ENCODE data around the gene RSPH1.

The RSPH1 gene

GRCh38 chr21:42532466-42533181 lies 36.6 kb upstream of the RSPH1 start:
- no peak for DNase-seq (ENCODE audit: low read depth in 2 of 3, low spot score in 2 of 3)

DNA sequence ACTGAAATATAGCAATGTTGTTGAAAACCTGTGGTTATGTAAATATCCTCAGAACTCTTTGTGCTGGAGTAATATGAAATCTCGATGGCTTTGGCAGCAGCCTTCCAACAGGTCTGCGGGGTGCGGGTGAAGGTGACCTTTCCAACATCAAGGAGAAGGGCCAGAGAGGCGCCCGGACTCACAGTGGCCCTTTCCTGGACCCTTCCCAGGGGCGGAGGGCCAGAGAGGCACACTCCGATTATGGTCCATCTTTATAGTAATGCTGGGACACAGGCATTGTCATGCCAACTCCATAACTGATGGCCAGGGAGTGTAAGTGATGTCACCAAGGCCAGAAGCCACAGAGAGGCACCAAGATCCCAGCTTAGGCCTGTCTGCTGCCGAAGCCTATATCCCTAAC lies 35.7 kb upstream of the RSPH1 start:
- DNase-seq (ENCODE audit: low read depth in 2 of 3, low spot score in 2 of 3) = no peak

GRCh38 chr21:42530167-42530518 lies 34.1 kb upstream of the RSPH1 start:
- no peak for DNase-seq (ENCODE audit: low read depth in 2 of 3, low spot score in 2 of 3)

GRCh38 chr21:42527489-42528158 lies 31.6 kb upstream of the RSPH1 start:
- peak in 1 of 3 experiments; percentile 28 for DNase-seq (ENCODE audit: low read depth in 2 of 3, low spot score in 2 of 3)

DNA sequence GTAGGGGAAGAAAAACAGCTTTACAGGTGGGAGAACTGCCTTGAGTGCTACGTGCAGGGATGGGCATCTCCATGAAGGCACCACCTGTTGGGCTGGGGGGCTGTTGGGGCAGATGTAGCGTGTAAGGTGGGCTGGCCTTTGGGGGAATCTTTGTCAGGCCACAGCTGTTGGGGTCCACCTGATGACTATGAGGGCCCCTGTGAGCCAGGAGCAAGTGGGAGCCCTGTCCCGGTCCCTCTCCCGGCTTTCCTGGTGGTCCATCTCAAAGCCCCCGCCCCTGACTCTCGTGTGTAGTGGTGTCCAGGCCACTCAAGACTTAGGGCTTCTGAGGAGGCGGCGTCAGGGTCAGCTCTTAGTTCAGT lies 31.1 kb upstream of the RSPH1 start:
- DNase-seq (ENCODE audit: low read depth in 2 of 3, low spot score in 2 of 3) = no peak

DNA sequence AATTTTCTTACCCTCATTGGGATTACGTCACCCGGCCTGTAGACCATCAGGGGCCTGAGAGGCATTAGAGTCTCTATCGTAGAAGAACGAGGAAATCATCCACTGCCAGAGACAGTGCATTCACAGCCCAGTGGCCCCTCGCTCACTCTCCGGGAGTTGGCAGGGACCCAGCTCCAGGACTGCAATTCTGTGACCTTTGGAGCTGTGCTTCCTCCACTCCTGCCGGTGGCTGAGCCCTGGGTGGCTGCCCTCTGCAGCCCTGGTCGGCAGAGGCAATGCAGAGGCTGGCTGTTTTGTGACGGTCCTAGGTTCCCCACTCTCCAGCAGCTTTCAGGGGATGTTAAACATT lies 30.3 kb upstream of the RSPH1 start:
- DNase-seq (ENCODE audit: low read depth in 2 of 3, low spot score in 2 of 3) = no peak

GRCh38 chr21:42525676-42526378 lies 29.8 kb upstream of the RSPH1 start:
- DNase-seq (ENCODE audit: low read depth in 2 of 3, low spot score in 2 of 3) = no peak

- DNase-seq (ENCODE audit: low read depth in 2 of 3, low spot score in 2 of 3) = no peak
Observed at GRCh38 chr21:42525029-42525581, 29.1 kb upstream of the RSPH1 start.

GRCh38 chr21:42524341-42525028 lies 28.5 kb upstream of the RSPH1 start:
- peak in 1 of 3 experiments; percentile 38 for DNase-seq (ENCODE audit: low read depth in 2 of 3, low spot score in 2 of 3)

- no peak for DNase-seq (ENCODE audit: low read depth in 2 of 3, low spot score in 2 of 3)
Observed at GRCh38 chr21:42523941-42524340, 27.9 kb upstream of the RSPH1 start.

- DNase-seq (ENCODE audit: low read depth in 2 of 3, low spot score in 2 of 3) = no peak
Observed at GRCh38 chr21:42523211-42523610, 27.2 kb upstream of the RSPH1 start.

DNA sequence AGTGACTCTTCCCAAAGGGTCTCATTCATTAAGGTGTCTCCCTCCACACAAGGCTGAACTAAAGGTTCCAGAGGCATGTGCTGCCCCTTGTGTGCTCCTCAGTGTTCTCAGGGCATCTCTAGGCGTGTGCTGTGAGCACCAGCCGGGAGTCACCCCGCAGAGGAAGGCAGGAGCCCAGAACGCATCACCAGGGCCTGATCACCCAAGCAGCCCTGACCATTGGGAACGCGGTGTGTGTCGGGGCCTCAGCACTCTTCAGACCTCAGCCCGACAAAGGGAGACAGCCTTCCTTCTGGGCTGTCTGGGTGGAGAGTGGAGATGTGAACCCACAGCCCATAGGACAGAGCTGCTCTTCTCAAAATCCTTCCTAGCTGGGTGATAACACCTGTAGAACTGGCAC lies 26.7 kb upstream of the RSPH1 start:
- no peak for DNase-seq (ENCODE audit: low read depth in 2 of 3, low spot score in 2 of 3)

DNA sequence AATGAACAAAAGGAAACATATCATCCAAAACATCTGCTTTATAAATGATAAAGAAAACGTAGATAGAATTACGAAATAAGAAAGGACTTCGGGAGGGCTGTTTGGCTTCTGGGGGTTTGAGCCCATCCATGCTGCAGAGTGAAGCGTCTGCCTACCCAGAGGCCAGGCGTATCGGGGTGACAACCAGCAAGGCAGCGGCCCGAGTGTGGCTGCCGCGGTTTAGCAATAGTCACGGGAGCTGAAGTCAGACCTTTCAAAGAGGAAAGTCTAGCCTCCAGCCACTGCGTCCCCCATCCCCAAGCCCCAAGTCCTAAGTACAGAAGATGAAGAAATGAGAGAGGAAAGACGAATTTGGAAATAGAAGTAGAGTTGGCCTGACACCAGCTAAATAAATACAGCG lies 26.2 kb upstream of the RSPH1 start:
- no peak for DNase-seq (ENCODE audit: low read depth in 2 of 3, low spot score in 2 of 3)

DNA sequence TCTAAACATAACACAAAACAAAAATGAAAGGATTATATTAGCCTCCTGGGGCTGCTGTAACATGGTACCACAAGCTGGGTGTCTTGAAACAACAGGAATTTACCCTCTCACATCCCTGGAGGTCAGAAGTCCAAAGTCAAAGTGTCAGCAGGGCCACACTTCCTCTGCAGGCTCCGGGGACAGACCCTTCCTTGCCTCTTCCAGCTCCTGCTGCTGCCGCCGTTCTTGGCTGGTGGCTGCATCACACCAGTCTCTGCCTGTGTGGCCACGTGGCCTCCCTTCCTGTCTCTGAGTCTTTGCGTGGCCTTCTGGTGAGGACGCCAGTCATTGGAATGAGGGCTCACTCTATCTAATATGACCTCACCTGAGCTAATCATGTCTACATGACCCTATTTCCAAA lies 25.8 kb upstream of the RSPH1 start:
- DNase-seq (ENCODE audit: low read depth in 2 of 3, low spot score in 2 of 3) = no peak

DNA sequence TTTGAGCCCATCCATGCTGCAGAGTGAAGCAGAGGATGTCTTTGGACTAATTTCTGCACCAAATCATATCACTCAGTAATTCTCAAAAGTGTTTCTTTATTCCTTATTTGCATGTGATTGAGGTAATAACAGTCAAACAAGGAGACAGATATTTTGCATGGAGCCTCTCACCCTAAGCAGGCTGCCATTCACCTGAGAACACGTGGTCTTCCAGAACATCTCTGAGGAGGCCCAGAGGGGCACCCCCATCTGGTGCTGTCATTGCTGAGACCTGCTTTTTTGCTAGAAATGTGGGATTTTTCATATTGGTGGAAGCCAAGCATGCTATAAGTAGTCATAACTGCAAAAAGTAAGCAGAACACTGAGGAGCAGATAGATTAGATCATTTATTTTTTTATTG lies 25.4 kb upstream of the RSPH1 start:
- DNase-seq (ENCODE audit: low read depth in 2 of 3, low spot score in 2 of 3) = no peak

DNA sequence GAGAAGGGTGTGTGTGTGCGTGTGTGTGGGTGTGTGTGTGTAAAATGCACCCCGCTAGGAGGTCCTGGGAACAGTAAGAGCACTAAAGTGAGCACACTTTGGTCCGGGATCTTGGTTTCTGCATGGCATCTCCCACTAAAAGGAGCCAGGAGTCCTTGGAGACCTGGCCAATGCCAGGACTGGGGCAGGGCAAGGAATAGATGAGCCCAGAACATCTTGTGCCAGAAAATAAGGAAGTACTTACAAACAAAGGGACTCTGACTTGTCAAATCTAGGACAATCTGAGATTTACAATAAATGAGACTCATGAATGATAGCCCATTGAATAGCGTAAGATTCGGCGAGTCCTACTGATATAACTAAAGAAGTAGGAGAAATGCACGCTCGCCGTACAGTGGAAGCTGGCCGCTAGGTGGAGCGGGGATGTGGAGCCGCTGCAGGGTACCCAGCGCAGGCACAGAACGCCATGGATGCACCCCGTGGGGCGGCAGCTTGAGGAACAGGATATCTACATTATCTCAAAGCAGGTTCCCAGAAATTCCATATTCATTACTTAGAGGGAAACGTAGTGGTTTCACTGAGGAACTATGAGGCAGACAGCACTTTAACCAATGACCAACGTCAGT lies 24.7 kb upstream of the RSPH1 start:
- DNase-seq (ENCODE audit: low read depth in 2 of 3, low spot score in 2 of 3) = no peak

DNA sequence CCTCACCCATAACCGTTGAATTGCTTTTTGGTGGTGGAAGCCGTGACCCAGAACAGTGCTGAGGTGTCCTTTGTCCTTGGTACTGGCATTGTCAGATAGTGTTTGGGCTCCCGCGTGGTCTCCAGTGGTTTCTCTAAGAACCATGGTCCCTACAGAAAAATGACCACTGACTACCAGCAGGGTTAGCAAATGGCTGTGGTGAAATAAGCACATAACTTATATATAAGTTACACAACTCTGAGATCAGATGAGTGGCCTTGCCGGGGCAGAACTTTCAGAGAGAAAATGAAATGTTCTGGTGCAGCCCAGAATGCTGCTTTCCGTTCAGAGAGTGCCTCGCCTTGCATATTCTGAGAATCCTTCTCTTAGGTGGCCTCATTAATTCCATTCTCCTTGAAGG lies 22.6 kb upstream of the RSPH1 start:
- no peak for DNase-seq (ENCODE audit: low read depth in 2 of 3, low spot score in 2 of 3)

DNA sequence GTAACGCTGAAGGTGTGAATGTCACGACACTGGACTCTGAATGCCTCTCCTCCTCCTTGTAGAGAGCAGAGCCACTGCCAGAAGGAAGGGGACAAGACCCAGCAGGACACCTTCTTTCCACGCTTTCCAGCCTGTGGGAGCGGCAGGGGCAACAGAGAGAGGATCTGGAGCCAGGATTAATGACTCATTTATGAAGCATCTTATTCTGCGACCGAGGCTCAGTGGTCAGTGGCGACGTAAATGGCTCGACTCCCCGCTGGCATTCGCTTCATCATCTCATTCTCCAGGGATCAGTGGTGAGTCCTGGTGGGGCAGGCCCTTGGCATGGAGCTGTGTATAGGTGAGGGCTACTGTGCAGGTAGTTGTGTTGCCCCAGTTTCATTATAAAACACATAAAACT lies 22.2 kb upstream of the RSPH1 start:
- DNase-seq (ENCODE audit: low read depth in 2 of 3, low spot score in 2 of 3) = no peak

- no peak for DNase-seq (ENCODE audit: low read depth in 2 of 3, low spot score in 2 of 3)
Observed at GRCh38 chr21:42515708-42516502, 19.9 kb upstream of the RSPH1 start.

- DNase-seq (ENCODE audit: low read depth in 2 of 3, low spot score in 2 of 3) = no peak
Observed at GRCh38 chr21:42514883-42515228, 18.8 kb upstream of the RSPH1 start.

Measured in activated CD8-positive, alpha-beta memory T cell treated with anti-CD3 and anti-CD28 coated beads for 48 hours (primary cell).